Ovary (tissue), 3 donors: ENCODE data around the gene BPTF.

Source experiments
- EP300 ChIP-seq: sonication (generic); formaldehyde crosslinking; IDR thresholded peaks from one replicate; pipeline ENCODE4 v1.6.1; 2017; ENCODE audit warnings: antibody characterized with exemption
- POLR2A ChIP-seq: fragments of 450-650 bp; IDR thresholded peaks from one replicate; pipeline ENCODE4 v1.6.1; 2017; ENCODE audit warnings: antibody characterized with exemption, mild to moderate bottlenecking, moderate library complexity
- TF ChIP-seq, protein P1 (sequence below), 3 donors: fragments of 450-650 bp in 2 of 3; fragments of 200-600 bp in 1 of 3; IDR thresholded peaks; one replicate each; pipeline versions ENCODE4 v1.5.1 to v1.8.0; 2016 to 2022; ENCODE audit warnings: antibody characterized with exemption in 3 of 3, mild to moderate bottlenecking in 1 of 3
- donor health status: DM: no; HTN: no; CAD: no.

DNA sequence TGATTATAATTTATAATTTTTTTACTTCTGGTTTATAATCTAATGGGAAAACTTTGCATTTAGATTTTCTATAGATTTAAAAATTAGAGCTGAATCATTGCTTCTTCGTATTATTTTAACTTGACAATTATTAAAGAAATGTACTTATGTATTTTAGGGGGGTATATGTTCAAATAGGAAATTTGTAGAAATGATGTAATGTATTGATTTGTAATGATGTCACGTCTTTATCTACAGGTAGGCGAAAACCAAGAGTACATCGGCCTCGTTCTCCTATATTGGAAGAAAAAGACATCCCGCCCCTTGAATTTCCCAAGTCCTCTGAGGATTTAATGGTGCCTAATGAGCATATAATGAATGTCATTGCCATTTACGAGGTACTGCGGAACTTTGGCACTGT lies 28.4 kb downstream of the BPTF start:
- no peak for TF ChIP-seq EP300
- TF ChIP-seq, protein P1, sequence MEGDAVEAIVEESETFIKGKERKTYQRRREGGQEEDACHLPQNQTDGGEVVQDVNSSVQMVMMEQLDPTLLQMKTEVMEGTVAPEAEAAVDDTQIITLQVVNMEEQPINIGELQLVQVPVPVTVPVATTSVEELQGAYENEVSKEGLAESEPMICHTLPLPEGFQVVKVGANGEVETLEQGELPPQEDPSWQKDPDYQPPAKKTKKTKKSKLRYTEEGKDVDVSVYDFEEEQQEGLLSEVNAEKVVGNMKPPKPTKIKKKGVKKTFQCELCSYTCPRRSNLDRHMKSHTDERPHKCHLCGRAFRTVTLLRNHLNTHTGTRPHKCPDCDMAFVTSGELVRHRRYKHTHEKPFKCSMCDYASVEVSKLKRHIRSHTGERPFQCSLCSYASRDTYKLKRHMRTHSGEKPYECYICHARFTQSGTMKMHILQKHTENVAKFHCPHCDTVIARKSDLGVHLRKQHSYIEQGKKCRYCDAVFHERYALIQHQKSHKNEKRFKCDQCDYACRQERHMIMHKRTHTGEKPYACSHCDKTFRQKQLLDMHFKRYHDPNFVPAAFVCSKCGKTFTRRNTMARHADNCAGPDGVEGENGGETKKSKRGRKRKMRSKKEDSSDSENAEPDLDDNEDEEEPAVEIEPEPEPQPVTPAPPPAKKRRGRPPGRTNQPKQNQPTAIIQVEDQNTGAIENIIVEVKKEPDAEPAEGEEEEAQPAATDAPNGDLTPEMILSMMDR (IDR thresholded peaks at IDR 0.05) = no peak
- no peak for TF ChIP-seq POLR2A
